Lower leg skin (tissue), 3 donors: ENCODE data around the gene VANGL2.

Experiments used
- CTCF ChIP-seq, 3 donors: fragments of 450-650 bp; IDR thresholded peaks; one replicate each; pipeline ENCODE4 v1.5.1; 2016; ENCODE audit warnings: antibody characterized with exemption in 3 of 3, mild to moderate bottlenecking in 3 of 3, moderate library complexity in 2 of 3
- POLR2A ChIP-seq, 2 donors: fragments of 450-650 bp; IDR thresholded peaks; one replicate each; pipeline ENCODE4 v1.6.1; 2016 to 2017; ENCODE audit warnings: antibody characterized with exemption in 2 of 2, mild to moderate bottlenecking in 1 of 2, moderate library complexity in 1 of 2

GRCh38 chr1:160425847-160426246, 25.5 kb downstream of the VANGL2 start:
- TF ChIP-seq CTCF (IDR thresholded peaks at IDR 0.05) (no peak), POLR2A (IDR thresholded peaks at IDR 0.05) (no peak)
